NCI-H524 treated with DMSO at 0.1 percent for 48 hours (cell line): ENCODE data around the gene NAA20.
A peak's percentile ranks its signal among the peaks of the same experiment; 100 is the strongest.

Source experiments
- DNase-seq: peaks from one replicate; lab custom pipeline; 2025; lab: John Stamatoyannopoulos, UW

NAA20 gene

DNA sequence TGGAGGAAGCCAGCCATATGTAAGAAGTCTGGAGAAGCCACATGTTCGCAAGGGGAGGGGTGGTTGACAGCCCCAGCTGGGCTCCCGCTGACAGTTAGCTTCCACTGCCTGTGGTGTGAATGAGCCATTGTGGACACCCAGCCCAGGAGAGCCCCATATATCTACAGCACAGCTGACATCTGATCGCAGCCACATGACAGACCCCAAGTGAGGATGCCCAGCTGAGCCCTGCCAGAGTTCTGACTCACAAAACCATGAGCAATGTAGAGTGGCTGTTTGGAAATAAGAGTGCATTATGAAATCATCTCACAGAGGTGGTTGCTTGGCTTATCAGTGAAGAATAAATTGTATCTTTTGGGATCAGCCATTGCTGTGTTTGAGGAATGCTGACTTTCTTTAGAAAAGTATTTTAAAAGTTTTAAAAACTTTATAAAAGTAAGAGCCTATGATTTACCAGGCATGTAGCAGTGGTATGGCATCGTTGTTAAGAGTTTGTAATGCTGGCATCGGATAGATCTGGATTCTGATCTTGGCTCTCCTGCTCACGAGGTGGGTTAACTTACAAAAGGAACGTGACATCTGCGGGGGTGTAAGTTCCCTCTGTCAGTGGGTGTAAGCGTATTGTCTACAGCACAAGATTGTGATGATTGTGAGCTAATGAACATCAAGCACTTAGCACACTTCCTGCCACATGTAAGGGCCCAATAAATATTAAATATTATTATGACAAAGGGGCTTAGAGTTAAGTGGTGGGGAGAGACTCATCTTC lies 59.3 kb downstream of the NAA20 start:
- no peak for DNase-seq

- DNase-seq = no peak
Measured at GRCh38 chr20:20078041-20078440, 60.9 kb downstream of the NAA20 start.

DNA sequence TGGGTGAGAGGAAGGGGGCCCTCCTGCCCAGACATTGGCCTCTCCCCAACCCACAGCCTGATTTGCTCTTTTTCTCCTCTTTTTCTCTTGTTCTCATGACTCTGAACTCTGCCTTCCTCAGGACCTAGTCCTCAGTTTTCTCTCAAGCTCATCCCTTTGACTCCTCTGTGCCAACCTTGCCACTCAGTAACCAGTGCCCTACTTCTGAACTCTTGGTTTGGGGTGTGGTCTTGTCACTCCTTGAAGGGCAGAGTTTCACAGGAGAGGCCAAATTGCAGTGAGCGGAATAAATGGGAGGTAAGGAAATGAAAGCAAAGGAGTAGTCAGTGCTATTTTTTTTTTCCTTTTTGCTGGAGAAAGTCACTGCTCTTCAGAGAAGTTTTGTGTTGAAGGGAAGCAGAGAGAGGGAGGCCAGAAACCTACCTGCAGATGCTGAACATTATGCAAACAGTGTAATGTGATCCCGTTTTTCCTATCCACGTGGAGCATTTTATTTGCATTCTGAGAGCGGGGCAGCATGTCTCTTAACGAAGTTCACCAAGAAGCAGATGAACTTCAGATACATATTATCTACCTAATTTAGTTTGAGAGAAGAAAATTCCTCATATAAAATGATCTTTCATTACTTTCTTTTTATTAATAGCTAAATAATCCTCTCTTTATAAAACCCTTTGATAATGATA lies 62.1 kb downstream of the NAA20 start:
- peak; percentile 8 for DNase-seq
